ELR (cell line): ENCODE measurements around the gene HNRNPL.
"Not testable (repeated sequence)": the region's sequence is repeated elsewhere in the genome, so short reads cannot be mapped to it uniquely, and the experiment has no call there.

Experiments used
- DNase-seq: peaks from one replicate; pipeline ENCODE4 v3.0.0-alpha.2; 2015; ENCODE audit warnings: low read depth

The HNRNPL gene

GRCh38 chr19:38849860-38850435, at the start of gene HNRNPL:
Gene HNRNPL, minus strand, starts transcription at chr19:38849986. Its CDS starts 20 bp downstream, at chr19:38849966.
- no peak for DNase-seq

GRCh38 chr19:38898788-38899446, 49.1 kb upstream of the HNRNPL start:
- peak; percentile 40 for DNase-seq

DNA sequence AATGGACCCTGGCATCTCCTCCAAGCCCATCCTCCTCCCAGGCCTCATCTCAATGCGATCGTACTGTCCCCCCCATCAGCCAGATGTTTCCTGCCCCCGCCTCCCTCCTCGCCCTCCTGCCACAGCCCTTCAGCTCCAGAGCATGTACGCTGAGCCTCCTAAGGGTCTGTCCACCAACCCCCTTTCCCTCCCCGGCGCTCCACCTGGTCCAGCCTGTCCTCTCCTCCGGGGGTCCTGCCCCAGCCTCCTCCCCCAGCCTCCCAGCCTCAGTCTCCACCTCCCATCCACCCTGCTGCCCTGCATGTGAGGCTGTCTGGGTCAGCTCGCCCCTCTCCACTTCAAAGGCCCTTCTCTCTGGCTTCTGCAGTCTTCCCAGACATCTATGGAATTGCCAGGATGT, 45.2 kb upstream of the HNRNPL start:
- no peak for DNase-seq

DNA sequence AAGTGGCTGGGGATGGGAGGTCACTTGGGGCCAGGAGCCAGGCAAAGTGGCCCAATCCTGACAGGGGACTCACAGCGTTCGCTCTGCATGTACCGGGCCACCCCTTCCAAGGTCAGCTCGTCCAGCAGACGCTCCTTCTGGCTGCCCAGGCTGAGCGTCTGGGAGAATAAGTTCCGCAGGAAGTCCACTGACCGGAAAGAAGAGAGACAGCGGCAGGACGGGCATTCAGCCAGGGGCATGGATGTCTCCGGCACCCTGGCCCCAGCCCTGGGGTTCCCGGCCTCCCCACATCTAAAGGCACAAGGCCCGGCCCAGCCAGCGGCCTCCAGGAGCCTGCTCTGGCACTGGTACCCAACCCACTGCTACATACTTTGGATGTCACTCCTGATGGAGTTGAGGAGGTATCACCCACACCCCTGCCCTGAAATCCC, 43.6 kb upstream of the HNRNPL start:
- no peak for DNase-seq

- DNase-seq = no peak
Measured at GRCh38 chr19:38892841-38893240, 43.1 kb upstream of the HNRNPL start.

DNA sequence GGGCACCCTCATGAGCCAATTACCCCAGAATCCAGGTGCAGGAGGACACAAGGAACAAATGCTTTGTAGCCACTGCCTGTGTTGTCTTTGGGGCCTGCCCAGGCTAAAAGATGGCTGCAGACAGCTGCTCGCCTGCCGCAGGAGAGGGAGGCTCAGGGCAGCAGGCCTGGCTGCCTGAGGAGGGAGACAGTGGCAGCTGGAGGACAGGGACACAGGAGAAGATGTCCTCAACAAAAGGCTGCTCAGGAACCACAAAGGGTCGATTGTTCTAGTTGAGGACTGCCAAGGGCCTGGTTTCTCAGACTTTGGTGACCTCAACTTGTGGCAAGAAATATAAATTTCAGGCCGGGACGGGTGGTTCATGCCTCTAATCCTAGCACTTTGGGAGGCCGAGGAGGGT, 42.0 kb upstream of the HNRNPL start:
- no peak for DNase-seq

DNA sequence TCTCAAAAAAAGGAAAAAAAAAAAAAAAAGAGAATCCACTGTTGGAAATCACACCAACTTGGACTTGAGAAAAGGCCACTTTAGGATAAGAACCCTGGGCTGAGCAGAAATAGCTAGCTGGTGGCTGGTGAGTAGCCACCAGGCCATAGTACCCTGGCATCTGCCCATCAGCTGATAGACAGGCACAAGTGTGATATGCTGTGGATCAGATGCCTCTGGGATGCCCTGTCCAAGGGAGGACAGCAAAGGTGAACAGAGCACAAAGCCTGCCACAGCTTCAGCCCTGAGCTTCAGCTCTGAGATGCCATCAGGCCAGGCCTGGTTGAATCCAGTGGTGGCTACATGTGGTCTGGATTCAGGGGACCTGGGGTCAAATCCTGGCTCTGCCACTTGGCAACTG, 40.9 kb upstream of the HNRNPL start:
- DNase-seq = no peak

- no peak for DNase-seq
Measured at GRCh38 chr19:38889803-38890202, 40.0 kb upstream of the HNRNPL start.

GRCh38 chr19:38888876-38889275, 39.1 kb upstream of the HNRNPL start:
- no peak for DNase-seq

DNA sequence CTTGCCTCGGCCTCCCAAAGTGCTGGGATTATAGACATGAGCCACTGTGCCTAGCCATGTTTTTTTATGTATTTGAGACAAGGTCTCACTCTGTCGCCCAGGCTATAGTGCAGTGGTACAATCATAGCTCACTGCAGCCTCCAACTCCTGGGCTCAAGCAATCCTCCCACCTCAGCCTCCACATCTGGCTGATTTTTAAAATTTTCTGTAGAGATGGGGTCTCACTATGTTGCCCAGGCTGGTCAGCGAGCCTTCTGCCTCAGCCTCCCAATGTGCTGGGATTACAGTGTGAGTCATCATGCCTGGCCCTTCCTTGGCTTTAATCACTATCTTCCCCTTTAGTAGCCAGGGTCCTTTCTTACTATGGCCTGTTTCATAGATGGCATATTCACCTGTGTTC, 34.9 kb upstream of the HNRNPL start:
- not testable (repeated sequence) for DNase-seq

DNA sequence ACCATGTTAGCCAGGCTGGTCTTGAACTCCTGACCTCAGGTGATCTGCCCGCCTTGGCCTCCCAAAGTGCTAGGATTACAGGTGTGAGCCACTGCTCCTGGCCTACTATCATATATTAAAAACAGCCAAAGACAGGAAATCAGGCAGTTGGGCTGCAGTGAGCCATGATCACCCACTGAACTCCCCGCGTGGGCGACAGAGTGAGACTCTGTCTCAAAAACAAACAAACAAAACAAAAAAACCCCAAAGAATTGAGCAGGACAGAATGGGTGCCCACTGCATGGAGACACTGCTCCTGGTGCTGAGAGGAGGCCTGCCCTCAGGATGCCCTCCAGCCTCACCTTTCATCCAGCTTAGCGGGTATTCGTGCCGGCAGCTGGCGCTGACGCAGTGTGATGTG, 33.5 kb upstream of the HNRNPL start:
- no peak for DNase-seq

DNA sequence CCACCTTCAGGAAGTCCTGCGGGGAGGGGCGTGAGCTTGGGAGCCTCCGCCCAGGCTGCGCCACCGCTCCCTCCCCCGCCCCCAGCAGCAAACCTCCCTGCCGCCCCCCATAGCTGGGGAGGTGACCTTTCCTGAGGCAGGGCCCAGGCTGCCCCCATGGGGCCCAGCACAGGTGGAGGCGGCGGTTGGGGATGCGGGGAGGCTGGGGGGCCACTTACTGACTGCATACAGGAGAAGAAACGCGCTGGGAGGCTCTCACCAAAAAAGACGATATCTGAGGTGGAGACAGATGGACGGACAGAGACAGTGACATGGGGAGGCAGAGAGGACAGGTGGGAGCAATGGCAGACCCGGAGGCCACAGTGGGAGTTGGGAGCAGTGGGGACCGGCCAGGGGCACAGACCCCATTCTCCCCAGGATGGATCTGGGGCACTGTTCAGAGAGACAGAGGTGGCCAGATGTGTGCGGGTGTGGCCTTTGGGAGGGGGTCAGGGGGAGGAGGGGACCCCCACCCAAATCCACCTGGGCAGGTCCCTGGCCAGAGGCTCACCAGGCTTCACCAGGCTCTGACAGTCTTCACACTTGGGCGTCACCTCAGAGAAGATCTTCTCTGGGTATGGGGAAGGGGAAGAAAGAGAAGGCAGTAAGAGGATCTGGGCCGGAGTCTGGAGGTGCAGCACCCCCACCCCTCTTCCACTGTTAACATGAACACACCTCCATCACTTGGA, 31.3 kb upstream of the HNRNPL start:
- no peak for DNase-seq

- no peak for DNase-seq
Measured at GRCh38 chr19:38880076-38880881, 30.5 kb upstream of the HNRNPL start.

GRCh38 chr19:38879400-38879751, 29.6 kb upstream of the HNRNPL start:
- DNase-seq = no peak

DNA sequence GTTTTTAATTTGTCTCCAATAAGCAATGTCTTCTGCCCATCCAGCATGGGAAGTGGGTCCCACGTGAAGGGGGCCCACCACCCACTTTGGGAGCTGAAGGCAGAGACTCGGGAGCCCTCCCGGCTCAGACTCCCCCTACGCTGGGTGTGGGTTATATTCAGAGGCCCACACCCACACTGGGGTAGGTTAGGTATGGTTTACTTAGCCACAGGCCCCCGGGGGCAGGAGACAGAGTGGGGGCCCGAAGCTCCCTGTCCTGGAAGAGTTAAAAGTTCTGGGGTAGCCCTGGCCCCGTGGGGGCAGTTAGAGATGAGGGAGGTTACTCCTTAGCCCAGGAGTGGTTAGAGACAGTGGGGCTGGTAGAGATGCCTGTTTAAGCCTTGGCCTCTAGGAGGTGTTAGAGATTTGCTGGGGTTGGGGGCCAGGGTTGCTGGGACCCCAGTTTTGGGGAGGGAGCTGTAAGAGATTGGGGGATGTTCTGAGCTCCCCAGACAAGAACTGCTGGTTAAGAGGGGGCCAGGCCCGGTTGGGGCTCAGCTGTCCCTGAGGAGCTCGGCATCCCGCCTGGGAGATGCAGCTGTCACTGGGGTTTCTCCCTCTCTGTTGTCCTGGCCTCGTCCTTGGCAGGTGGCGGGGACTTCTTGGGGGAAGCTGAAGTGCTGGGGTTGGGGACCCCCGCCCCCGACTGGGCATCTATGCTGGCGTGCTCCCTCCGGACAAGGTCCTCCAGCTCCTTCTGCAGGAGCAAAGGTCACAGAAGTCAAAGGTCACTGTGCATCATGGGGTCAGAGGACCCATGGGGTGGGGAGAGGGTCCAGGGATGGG, 29.0 kb upstream of the HNRNPL start:
- no peak for DNase-seq

- no peak for DNase-seq
Measured at GRCh38 chr19:38877781-38878574, 28.2 kb upstream of the HNRNPL start, which contains the start of gene RINL. Gene RINL, minus strand, starts transcription at chr19:38878275. Its CDS starts 1,533 bp downstream, at chr19:38876742.

DNA sequence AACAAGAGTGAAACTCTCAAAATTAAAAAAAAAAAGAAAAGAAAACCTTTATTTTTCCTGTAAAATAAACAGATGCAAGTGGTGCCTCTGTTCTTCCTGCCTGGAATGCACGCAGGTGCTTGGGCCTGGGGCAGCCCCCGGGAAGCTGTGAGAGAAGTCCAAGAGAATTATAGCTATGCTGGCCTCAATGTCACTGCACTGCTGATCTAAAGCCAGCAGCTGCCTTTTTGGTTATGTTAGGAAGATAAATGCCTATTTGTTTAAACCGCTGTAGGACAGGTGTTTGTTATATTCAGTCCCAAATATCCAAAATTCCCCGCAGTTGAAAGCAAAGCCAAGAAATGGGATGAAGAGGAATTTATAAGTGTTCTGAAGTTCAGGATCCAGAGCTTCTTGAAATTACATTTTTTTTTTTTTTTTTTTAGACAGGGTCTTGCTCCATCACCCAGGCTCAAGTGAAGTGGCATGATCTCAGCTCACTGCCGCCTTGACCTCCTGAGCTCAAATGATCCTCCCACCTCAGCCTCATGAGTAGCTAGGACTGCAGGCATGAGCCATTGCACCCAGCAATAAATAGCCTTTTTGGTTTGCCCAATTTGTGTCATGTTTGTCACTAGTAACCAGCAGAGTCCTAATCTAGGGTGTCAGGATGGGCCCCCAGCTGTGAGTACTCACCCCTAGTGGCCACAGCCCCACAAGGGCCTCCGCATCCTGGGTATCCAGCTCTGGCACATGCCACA, 26.0 kb upstream of the HNRNPL start:
- DNase-seq = no peak

GRCh38 chr19:38873400-38873799, 23.6 kb upstream of the HNRNPL start:
- DNase-seq = not testable (repeated sequence)

DNA sequence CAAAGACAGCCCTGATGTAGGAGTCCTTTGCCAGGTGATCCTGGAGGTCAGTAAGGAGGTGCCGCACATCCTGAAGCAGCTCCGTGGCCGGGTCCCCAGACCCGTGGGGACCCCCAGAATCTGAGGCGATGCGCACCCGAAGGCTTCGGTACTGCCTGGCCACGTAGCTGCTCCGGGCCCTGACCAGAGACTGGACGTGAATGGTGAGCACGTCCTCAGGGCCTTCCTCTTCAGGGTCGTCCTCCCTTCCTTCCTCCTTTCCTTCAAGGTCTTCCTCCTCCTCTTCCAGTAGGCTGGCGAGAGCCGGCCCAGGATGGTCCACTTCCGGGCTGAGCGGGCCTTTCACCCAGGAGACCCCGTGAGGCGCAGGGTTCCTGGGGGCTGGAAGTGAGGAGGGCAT, 20.8 kb upstream of the HNRNPL start:
- DNase-seq = no peak
